ENCODE data around the gene ARHGAP26. TPM values are rescaled to one million over a fixed set of nuclear protein-coding genes. Genes with fewer than 3 reads are reported as not detected.

The ARHGAP26 gene
- total RNA-seq, 1 donor from 2014 or later: 20.1 TPM

DNA sequence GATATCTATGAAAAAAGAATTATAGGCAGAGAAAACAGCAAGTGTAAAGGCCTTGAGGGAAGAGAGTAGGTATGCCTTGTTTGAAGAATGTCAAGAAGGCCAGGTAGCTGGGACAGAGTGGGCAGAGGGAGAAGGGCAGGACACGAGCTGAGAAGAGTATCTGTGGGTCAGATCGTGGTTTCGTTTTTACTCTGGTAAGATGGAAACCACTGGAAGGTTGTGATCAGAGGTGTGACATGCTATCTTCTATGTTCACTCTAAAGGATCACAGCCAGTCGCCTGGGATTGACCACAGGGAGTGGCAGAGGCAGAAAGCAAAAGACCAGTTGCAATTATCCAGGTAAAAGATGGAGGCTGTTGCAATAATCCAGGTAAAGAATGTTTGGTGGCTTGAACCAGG, 12.6 kb upstream of the ARHGAP26 start:
- peaks cover 2% of the 10 kb centered on the region for H3K9me3 Mint-ChIP-seq (ENCODE audit: unreplicated experiment)

DNA sequence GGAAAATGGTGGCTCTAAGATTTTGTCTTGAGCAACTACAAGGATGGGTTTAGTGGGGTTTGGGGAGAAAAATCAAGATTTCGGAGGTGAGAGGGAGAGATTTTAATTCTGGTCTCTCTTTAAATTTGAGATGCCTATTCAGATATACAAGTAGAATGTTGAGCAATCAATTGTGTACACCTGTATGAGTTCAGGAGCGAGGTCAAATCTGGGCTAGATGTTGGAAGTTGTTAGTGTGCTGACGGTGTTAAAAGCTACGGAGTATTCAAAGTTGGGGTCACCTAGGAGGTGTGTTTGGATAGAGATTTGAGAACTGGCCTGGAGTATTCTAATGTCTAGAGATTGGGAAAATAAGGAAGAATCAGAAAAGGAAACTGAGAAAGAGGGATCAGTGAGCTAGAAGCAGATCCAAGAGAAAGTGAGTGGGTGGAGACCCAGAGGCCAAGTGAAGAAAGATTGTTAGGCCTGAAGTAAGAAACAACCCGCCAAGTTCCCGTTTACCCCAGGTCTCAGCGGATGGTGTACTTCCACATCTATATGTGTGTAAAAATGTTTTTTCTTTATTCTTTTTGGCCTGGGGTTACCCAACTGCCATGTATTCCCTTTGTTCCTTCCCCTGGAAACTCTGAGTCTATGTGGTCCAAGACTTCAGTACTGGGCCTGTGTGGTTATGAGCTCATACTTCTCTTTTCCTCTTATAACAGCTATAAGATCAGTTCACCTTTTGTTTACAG, 11.9 kb upstream of the ARHGAP26 start:
- Mint-ChIP-seq H3K36me3 (ENCODE audit: unreplicated experiment) (no peaks in the 10 kb centered on the region), H3K9me3 (ENCODE audit: unreplicated experiment) (peaks cover 2% of the 10 kb centered on the region), H3K4me1 (ENCODE audit: low read depth, unreplicated experiment) (no peaks in the 10 kb centered on the region), H3K27ac (ENCODE audit: unreplicated experiment) (no peak overlapping the region), H3K27me3 (ENCODE audit: unreplicated experiment) (no peaks in the 10 kb centered on the region), H3K4me3 (ENCODE audit: unreplicated experiment) (no peak overlapping the region)
- TF ChIP-seq, protein P1, sequence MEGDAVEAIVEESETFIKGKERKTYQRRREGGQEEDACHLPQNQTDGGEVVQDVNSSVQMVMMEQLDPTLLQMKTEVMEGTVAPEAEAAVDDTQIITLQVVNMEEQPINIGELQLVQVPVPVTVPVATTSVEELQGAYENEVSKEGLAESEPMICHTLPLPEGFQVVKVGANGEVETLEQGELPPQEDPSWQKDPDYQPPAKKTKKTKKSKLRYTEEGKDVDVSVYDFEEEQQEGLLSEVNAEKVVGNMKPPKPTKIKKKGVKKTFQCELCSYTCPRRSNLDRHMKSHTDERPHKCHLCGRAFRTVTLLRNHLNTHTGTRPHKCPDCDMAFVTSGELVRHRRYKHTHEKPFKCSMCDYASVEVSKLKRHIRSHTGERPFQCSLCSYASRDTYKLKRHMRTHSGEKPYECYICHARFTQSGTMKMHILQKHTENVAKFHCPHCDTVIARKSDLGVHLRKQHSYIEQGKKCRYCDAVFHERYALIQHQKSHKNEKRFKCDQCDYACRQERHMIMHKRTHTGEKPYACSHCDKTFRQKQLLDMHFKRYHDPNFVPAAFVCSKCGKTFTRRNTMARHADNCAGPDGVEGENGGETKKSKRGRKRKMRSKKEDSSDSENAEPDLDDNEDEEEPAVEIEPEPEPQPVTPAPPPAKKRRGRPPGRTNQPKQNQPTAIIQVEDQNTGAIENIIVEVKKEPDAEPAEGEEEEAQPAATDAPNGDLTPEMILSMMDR (IDR thresholded peaks at IDR 0.05; ENCODE audit: partially characterized antibody, unreplicated experiment): no peak
- no peak for DNase-seq

More for the DNA sequence above, 12.6 kb upstream of the ARHGAP26 start:
- no peak for DNase-seq
- Mint-ChIP-seq H3K4me1 (ENCODE audit: low read depth, unreplicated experiment) (no peaks in the 10 kb centered on the region), H3K36me3 (ENCODE audit: unreplicated experiment) (no peaks in the 10 kb centered on the region), H3K4me3 (ENCODE audit: unreplicated experiment) (no peak overlapping the region), H3K27ac (ENCODE audit: unreplicated experiment) (no peak overlapping the region), H3K27me3 (ENCODE audit: unreplicated experiment) (no peaks in the 10 kb centered on the region)
- TF ChIP-seq, protein P1 (IDR thresholded peaks at IDR 0.05; ENCODE audit: partially characterized antibody, unreplicated experiment): no peak

DNA sequence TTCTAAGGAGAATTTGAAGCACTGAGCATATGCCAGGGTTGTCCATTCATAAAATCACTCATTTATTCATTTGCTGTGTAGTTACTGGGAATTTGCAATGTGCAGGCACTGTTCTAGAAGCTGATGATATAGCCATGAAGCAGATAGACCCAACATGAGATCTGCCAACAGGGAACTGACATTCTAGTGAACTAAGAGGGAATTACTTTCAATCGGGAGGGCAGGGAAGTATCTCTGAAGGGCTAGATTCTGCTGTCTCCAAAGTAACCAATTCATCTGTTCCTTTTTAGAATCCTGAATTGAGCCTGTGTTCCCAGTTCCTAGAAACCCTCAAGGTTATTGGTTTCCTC, 11.4 kb upstream of the ARHGAP26 start:
- Mint-ChIP-seq H3K36me3 (ENCODE audit: unreplicated experiment) (no peaks in the 10 kb centered on the region), H3K27me3 (ENCODE audit: unreplicated experiment) (no peaks in the 10 kb centered on the region), H3K9me3 (ENCODE audit: unreplicated experiment) (peaks cover 2% of the 10 kb centered on the region)

DNA sequence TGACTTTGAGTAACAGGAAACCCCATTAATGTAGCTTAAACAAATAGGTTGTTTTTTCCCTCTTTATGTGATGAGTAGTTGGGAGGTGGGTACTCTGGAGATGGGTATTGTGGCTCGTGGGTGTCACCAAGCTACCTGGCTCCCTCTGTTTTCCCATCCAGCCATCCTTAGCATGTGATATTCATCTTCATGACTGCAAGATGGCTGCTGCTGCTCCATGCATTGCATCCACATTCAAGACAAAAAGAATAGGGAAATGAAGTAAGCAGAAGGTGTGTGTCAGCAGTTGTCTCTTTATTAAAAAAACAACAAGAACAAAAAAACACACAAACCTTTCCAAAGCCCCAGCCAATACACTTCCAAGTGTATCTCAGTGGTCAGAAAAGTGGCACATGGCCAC, 6.5 kb upstream of the ARHGAP26 start:
- H3K36me3 Mint-ChIP-seq (ENCODE audit: unreplicated experiment): no peaks in the 10 kb centered on the region
- H3K4me1 Mint-ChIP-seq (ENCODE audit: low read depth, unreplicated experiment): no peaks in the 10 kb centered on the region
- H3K27ac Mint-ChIP-seq (ENCODE audit: unreplicated experiment): no peak overlapping the region
- no peak overlapping the region for H3K4me3 Mint-ChIP-seq (ENCODE audit: unreplicated experiment)
- H3K9me3 Mint-ChIP-seq (ENCODE audit: unreplicated experiment): no peaks in the 10 kb centered on the region
- H3K27me3 Mint-ChIP-seq (ENCODE audit: unreplicated experiment): no peaks in the 10 kb centered on the region
- no peak for DNase-seq
- TF ChIP-seq, protein P1 (IDR thresholded peaks at IDR 0.05; ENCODE audit: partially characterized antibody, unreplicated experiment): no peak

More for the DNA sequence above, 11.4 kb upstream of the ARHGAP26 start:
- TF ChIP-seq, protein P1 (IDR thresholded peaks at IDR 0.05; ENCODE audit: partially characterized antibody, unreplicated experiment): no peak
- H3K4me3 Mint-ChIP-seq (ENCODE audit: unreplicated experiment): no peak overlapping the region
- DNase-seq: no peak
- H3K27ac Mint-ChIP-seq (ENCODE audit: unreplicated experiment): no peak overlapping the region
- no peaks in the 10 kb centered on the region for H3K4me1 Mint-ChIP-seq (ENCODE audit: low read depth, unreplicated experiment)

DNA sequence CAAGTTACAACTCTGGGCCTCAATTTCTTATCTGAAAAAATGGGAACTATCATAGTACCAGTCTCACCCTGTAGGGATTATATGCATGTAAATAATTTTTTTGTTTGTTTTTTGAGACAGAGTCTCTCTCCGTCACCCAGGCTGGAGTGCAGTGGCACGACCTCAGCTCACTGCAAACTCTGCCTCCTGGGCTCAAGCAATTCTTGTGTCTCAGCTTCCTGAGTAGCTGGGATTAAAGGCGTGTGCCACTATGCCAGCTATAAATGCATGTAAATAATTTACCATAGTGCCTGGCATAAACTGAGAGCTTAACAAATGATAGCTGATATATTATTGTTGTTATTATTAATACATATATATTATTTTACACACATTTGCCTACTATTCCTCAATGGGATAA, 3.0 kb upstream of the ARHGAP26 start:
- Mint-ChIP-seq H3K9me3 (ENCODE audit: unreplicated experiment) (no peaks in the 10 kb centered on the region), H3K36me3 (ENCODE audit: unreplicated experiment) (no peaks in the 10 kb centered on the region), H3K27me3 (ENCODE audit: unreplicated experiment) (peaks cover 7% of the 10 kb centered on the region), H3K4me1 (ENCODE audit: low read depth, unreplicated experiment) (no peaks in the 10 kb centered on the region), H3K27ac (ENCODE audit: unreplicated experiment) (no peak overlapping the region), H3K4me3 (ENCODE audit: unreplicated experiment) (no peak overlapping the region)
- DNase-seq: no peak
- TF ChIP-seq, protein P1 (IDR thresholded peaks at IDR 0.05; ENCODE audit: partially characterized antibody, unreplicated experiment): no peak

All from glutamatergic neuron (in vitro differentiated cells).